HepG2 (cell line): ENCODE data around the gene ZNF764. TPM values are rescaled to one million over a fixed set of nuclear protein-coding genes. Genes with fewer than 3 reads are reported as not detected.

Experiments
- ATAC-seq: fragments of 200-7000 bp; cut with Tn5 transposase; 3 replicates; pipeline ENCODE4 v1.9.1; 2020; ENCODE audit warnings: mild to moderate bottlenecking, moderate library complexity
- BruUV-seq: library from RNA; stranded (reverse); fragments of 400-500 nt; replicated peaks from 2 replicates; lab custom pipeline; 2021; lab: Mats Ljungman, UMichigan
- CTCF ChIA-PET: fragments of 300-600 bp; formaldehyde crosslinking; extraction: SDS; loops from one replicate; lab custom pipeline; 2021; ENCODE audit warnings: low total read pairs, inconsistent platforms, low intra/inter-chr PET ratio; lab: Yijun Ruan, JAX
- POLR2A ChIA-PET: fragments of 350-600 bp; sonication (Branson Sonifier 250); formaldehyde crosslinking; loops from one replicate; lab custom pipeline; 2020; ENCODE audit warnings: antibody characterized with exemption, inconsistent platforms; lab: Yijun Ruan, JAX
- DNase-seq: peaks from one replicate; pipeline ENCODE4 v3.0.0-alpha.2; 2015; ENCODE audit warnings: low spot score
- FAIRE-seq: peaks from 3 replicates; lab custom pipeline; 2011; peaks lifted over from hg19 to GRCh38; lab: Jason Lieb, UNC
- H2AFZ ChIP-seq: one replicate; pipeline ENCODE4 v1.6.1; 2011; ENCODE audit warnings: low read length, inconsistent platforms
- H3K27ac ChIP-seq: fragments of 300-600 bp; 3 replicates; pipeline ENCODE4 v1.8.0; 2011; ENCODE audit warnings: mixed run types, mild to moderate bottlenecking, mixed read lengths, low read length, inconsistent platforms; ENCODE audit not compliant: insufficient read depth; ENCODE audit errors: extremely low read length
- H3K27me3 ChIP-seq, 2 experiments: fragments of 200-600 bp in 1 of 2; 2 replicates in 1 of 2; 3 replicates in 1 of 2; pipeline versions ENCODE4 v1.6.0 to v1.8.0; 2011; ENCODE audit warnings: low read length in 2 of 2, mild to moderate bottlenecking in 2 of 2, moderate library complexity in 2 of 2, inconsistent platforms in 1 of 2; ENCODE audit not compliant: insufficient read depth in 2 of 2, control insufficient read depth in 1 of 2
- H3K36me3 ChIP-seq, 2 experiments: fragments of 200-600 bp in 1 of 2; replicated peaks in 1 of 2; 2 replicates in 1 of 2; 3 replicates in 1 of 2; pipeline versions ENCODE4 v1.5.1 to v1.8.0; 2011; ENCODE audit warnings: low read length in 2 of 2, inconsistent platforms in 1 of 2; ENCODE audit not compliant: insufficient read depth in 2 of 2, control insufficient read depth in 1 of 2
- H3K4me1 ChIP-seq: 2 replicates; pipeline ENCODE4 v1.5.1; 2012; ENCODE audit warnings: low read length, inconsistent platforms; ENCODE audit not compliant: insufficient read depth
- H3K4me2 ChIP-seq: 2 replicates; pipeline ENCODE4 v1.6.0; 2011; ENCODE audit warnings: low read depth, low read length, inconsistent platforms
- H3K4me3 ChIP-seq, 3 experiments: fragments of 200-600 bp in 1 of 3; sonication (generic), shearing (Covaris generic) in 1 of 3; replicated peaks in 1 of 3; 2 replicates each; pipeline ENCODE4 v1.5.1; 2011 to 2016; ENCODE audit warnings: low read length in 3 of 3, inconsistent platforms in 2 of 3, low read depth in 2 of 3, mild to moderate bottlenecking in 2 of 3, control low read depth in 1 of 3, mixed read lengths in 1 of 3; ENCODE audit not compliant: insufficient read depth in 1 of 3
- H3K79me2 ChIP-seq: one replicate; pipeline ENCODE4 v1.6.1; 2011; ENCODE audit warnings: low read length, inconsistent platforms; ENCODE audit not compliant: insufficient read depth
- H3K9ac ChIP-seq: 2 replicates; pipeline ENCODE4 v1.6.0; 2011; ENCODE audit warnings: mild to moderate bottlenecking, low read depth, low read length, inconsistent platforms; ENCODE audit not compliant: insufficient read depth
- H3K9me3 ChIP-seq: 2 replicates; pipeline ENCODE4 v1.5.1; 2012; ENCODE audit warnings: mild to moderate bottlenecking, low read length
- H4K20me1 ChIP-seq: 2 replicates; pipeline ENCODE4 v1.6.0; 2011; ENCODE audit warnings: inconsistent platforms, mild to moderate bottlenecking, low read length, moderate library complexity; ENCODE audit not compliant: insufficient read depth
- CEBPB ChIP-seq: IDR thresholded peaks from 2 replicates; pipeline ENCODE4 v1.6.1; 2011; ENCODE audit warnings: low read depth, low read length, improper control_type of control experiment, borderline replicate concordance
- FOSL2 ChIP-seq: sonication (generic); formaldehyde crosslinking; IDR thresholded peaks from 2 replicates; pipeline ENCODE4 v1.4.0; 2020; ENCODE audit warnings: missing genetic modification reagents
- HIVEP1 ChIP-seq: sonication (generic); formaldehyde crosslinking; IDR thresholded peaks from 2 replicates; pipeline ENCODE4 v1.4.0; 2020; ENCODE audit warnings: mild to moderate bottlenecking, missing genetic modification reagents
- NFATC3 ChIP-seq: sonication (generic); formaldehyde crosslinking; IDR thresholded peaks from 2 replicates; pipeline ENCODE4 v1.5.1; 2020; ENCODE audit warnings: mild to moderate bottlenecking, missing genetic modification reagents
- RELA ChIP-seq: sonication (generic); formaldehyde crosslinking; IDR thresholded peaks from 2 replicates; pipeline ENCODE4 v1.4.0; 2020; ENCODE audit warnings: missing genetic modification reagents
- SP2 ChIP-seq: sonication (generic); formaldehyde crosslinking; IDR thresholded peaks from 2 replicates; pipeline ENCODE4 v1.5.1; 2020; ENCODE audit warnings: mild to moderate bottlenecking, missing genetic modification reagents
- SRSF1 ChIP-seq: fragments of 200-400 bp; formaldehyde crosslinking; optimal IDR thresholded peaks from 2 replicates; pipeline ENCODE3; 2017; ENCODE audit warnings: mild to moderate bottlenecking, low read depth, low read length, moderate library complexity
- TCF7 ChIP-seq: sonication (generic); IDR thresholded peaks from 2 replicates; pipeline ENCODE4 v1.6.1; 2016; ENCODE audit warnings: antibody characterized with exemption, low read depth
- ZFP62 ChIP-seq: sonication (generic); formaldehyde crosslinking; IDR thresholded peaks from 2 replicates; pipeline ENCODE4 v1.4.0; 2020; ENCODE audit warnings: missing genetic modification reagents
- ZNF24 ChIP-seq: fragments of 450-650 bp; IDR thresholded peaks from 2 replicates; pipeline ENCODE4 v1.6.1; 2017; ENCODE audit warnings: antibody characterized with exemption, mild to moderate bottlenecking
- ZNF253 ChIP-seq: sonication (generic); formaldehyde crosslinking; IDR thresholded peaks from 2 replicates; pipeline ENCODE4 v1.8.0; 2022; ENCODE audit warnings: mild to moderate bottlenecking, missing genetic modification reagents, borderline replicate concordance
- ZNF547 ChIP-seq: sonication (generic); formaldehyde crosslinking; IDR thresholded peaks from 2 replicates; pipeline ENCODE4 v1.5.1; 2020; ENCODE audit warnings: mild to moderate bottlenecking, missing genetic modification reagents
- ZNF563 ChIP-seq: sonication (generic); formaldehyde crosslinking; IDR thresholded peaks from 2 replicates; pipeline ENCODE4 v1.8.0; 2022; ENCODE audit warnings: mild to moderate bottlenecking, moderate library complexity, missing genetic modification reagents
- WGBS: methylation state at CpG from one replicate; pipeline ENCODE4 v1.1.6; 2017; ENCODE audit warnings: low lambda C conversion rate; 5-methylcytosine and 5-hydroxymethylcytosine counted together
- in situ Hi-C: cut with HindIII; loops from 2 replicates; pipeline ENCODE4 v1.10.0; 2017; ENCODE audit warnings: low pct_unique_long_range_greater_than_20kb; ENCODE audit not compliant: extremely low pct_ligation_motif_present
- intact Hi-C: fragments of 100-400 bp; cut with micrococcal nuclease; formaldehyde crosslinking; loops from one replicate; pipeline ENCODE4 v1.10.0; 2022; ENCODE audit not compliant: unreplicated experiment
- polyA plus RNA-seq, 8 experiments: library from polyadenylated mRNA; depleted of rRNA in 3 of 8; stranded (reverse) in 7 of 8; unstranded in 1 of 8; fragments of >200 nt; fragmentation: Illumina TruSeq in 4 of 8; extraction: Trizol in 4 of 8; gene quantifications; 2 replicates each; pipeline versions ENCODE4 v1.2.1 to v1.2.3, GENCODE V29; 2011 to 2016; ENCODE audit warnings: low read depth in 4 of 8, missing spikeins in 1 of 8, mixed read lengths in 1 of 8; ENCODE audit not compliant: insufficient read depth in 1 of 8
- total RNA-seq, 5 experiments: library from RNA; depleted of rRNA; stranded (reverse); fragments of >200 nt; fragmentation: Illumina TruSeq; extraction: Trizol; gene quantifications; 2 replicates each; pipeline ENCODE4 v1.2.3, GENCODE V29; 2016; ENCODE audit warnings: low read depth in 1 of 5
- TF ChIP-seq, protein P1 (sequence below), 2 experiments: sonication (generic) in 1 of 2; formaldehyde crosslinking in 1 of 2; IDR thresholded peaks; 2 replicates each; pipeline versions ENCODE4 v1.4.0 to v1.6.1; 2018 to 2020; ENCODE audit warnings: missing genetic modification reagents in 2 of 2, borderline replicate concordance in 1 of 2, low read depth in 1 of 2, mild to moderate bottlenecking in 1 of 2, missing biosample characterization in 1 of 2
- TF ChIP-seq, protein P2 (sequence below): IDR thresholded peaks from 2 replicates; pipeline ENCODE4 v1.6.1; 2016; ENCODE audit warnings: low read depth, control low read depth

Gene ZNF764
- total and polyA plus RNA-seq, 2 of the 13 experiments (the other 11 are each of a cell fraction or from before 2014, with no cell fraction given), result 4.1 to 9.1 TPM

DNA sequence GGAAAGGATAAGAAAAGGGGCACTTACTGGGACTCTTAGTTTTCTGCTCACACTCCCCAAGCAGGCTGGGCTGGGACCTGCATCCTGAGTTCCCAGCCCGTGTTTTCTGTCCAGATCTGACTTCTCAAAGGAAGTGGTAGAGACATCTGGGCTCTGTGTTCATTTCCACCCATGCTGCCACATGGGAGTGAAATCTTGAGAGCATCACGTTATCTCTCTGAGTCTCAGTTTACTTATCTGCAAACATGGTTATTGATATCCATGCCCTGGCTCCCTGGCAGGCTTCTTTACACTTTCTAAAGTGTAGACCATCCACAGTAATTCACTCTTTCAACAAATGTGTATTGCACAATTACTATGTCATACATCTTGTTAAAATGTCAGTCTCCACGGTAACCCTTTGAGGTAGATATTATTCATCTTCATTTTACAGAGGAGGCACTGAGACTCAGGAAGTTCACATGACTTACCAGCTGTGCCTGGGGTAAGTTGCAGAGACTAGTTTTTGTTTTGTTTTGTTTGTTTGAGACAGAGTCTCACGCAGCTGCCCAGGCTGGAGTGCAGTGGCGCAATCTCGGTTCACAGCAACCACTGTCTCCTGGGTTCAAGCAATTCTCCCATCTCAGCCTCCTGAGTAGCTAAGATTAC is 9.9 kb upstream of the ZNF764 start (continued):
- TF ChIP-seq TCF7, result 0 out of 2 replicates have a peak, but pooled peaks have one; percentile 8
- TF ChIP-seq NFATC3, result no peak
- 0 out of 2 replicates have a peak, but pooled peaks have one; percentile 8 for TF ChIP-seq FOSL2

DNA sequence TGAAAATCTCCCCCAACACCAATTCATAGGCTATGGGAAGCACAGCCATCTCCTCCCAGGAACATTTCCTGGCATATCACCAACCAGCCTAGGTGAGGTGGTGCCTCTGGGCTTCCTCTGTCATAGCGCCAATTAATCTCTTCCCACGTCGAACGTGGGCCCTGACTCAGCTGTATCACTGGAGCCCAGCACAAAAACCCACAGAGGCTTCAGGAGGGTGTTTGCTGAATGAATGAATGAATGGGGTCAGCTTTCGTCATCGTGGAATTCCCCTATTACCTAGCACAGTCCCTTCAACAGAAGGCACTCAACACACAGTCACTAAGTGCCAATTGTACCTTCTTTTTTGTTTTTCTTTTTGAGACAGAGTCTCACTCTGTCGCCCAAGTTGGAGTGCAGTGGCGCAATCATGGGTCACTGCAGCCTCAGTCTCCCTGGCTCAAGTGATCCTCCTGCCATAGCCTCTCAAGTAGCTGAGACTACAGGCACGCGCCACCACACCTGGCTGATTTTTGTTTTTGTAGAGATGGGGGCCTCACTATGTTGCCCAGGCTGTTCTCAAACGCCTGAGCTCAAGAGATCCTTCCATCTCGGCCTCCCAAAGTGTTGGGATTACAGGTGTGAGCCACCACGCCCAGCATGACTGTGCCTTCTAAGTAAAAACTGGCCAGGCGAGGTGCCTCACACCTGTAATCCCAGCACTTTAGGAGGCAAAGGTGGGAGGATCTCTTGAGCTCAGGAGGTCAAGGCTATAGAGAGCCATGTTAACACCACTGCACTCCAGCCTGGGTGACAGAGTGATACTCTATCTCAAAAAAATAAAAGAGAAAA is 9.2 kb upstream of the ZNF764 start:
- FAIRE-seq (peak; percentile 26), ATAC-seq (no peak), DNase-seq (no peak)
- Histone ChIP-seq H3K4me2 (peak overlapping the region; percentile 37; the same call in 1 of the 2 replicates), H3K27me3 (no peaks in the 10 kb centered on the region), H3K9ac (no peak overlapping the region), H3K4me3 (no peak overlapping the region), H3K27ac (no peak overlapping the region), H3K79me2 (peaks cover 2% of the 10 kb centered on the region), H3K4me1 (peaks cover 49% of the 10 kb centered on the region), H2AFZ (no peak overlapping the region), H3K9me3 (no peaks in the 10 kb centered on the region), H4K20me1 (no peaks in the 10 kb centered on the region), H3K36me3 (no peaks in the 10 kb centered on the region)
- in situ Hi-C loops (no loop called here), intact Hi-C loops (loop anchor here (1.0 kb wide), 1 partner anchor 28 kb away; no protein-coding TSS in a partner anchor)
- BruUV-seq, result no TSS peak
- ChIA-PET POLR2A (interaction anchor here (1.0 to 3.9 kb wide), 7 partner anchors 10 to 122 kb away, joined by 3 to 36 read pairs (median 5); partner anchors contain the start of genes SEPHS2, ZNF689, ZNF747 and ZNF764), CTCF (no interaction called here)
- 41% methylated on average over 14 of the region's 14 CpGs for WGBS
- TF ChIP-seq HIVEP1 (peak; percentile 51; the same call in 1 of the 2 replicates), ZNF547 (0 out of 2 replicates have a peak, but pooled peaks have one; percentile 35), RELA (CRISPR knock-in tag) (peak; percentile 98), SRSF1 (no peak), ZNF563 (CRISPR knock-in tag) (peak; percentile 39; the same call in 1 of the 2 replicates), ZNF253 (CRISPR knock-in tag) (no peak), ZFP62 (CRISPR knock-in tag) (no peak), ZNF24 (peak; percentile 77; the same call in 1 of the 2 replicates), SP2 (CRISPR knock-in tag) (no peak), CEBPB (peak; percentile 0; the same call in 1 of the 2 replicates)
- TF ChIP-seq, protein P1, sequence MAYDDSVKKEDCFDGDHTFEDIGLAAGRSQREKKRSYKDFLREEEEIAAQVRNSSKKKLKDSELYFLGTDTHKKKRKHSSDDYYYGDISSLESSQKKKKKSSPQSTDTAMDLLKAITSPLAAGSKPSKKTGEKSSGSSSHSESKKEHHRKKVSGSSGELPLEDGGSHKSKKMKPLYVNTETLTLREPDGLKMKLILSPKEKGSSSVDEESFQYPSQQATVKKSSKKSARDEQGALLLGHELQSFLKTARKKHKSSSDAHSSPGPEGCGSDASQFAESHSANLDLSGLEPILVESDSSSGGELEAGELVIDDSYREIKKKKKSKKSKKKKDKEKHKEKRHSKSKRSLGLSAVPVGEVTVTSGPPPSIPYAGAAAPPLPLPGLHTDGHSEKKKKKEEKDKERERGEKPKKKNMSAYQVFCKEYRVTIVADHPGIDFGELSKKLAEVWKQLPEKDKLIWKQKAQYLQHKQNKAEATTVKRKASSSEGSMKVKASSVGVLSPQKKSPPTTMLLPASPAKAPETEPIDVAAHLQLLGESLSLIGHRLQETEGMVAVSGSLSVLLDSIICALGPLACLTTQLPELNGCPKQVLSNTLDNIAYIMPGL (CRISPR knock-in tag; IDR thresholded peaks at IDR 0.05; ENCODE audit: borderline replicate concordance in 1 of 2, low read depth in 1 of 2), result no peak
- TF ChIP-seq, protein P2, sequence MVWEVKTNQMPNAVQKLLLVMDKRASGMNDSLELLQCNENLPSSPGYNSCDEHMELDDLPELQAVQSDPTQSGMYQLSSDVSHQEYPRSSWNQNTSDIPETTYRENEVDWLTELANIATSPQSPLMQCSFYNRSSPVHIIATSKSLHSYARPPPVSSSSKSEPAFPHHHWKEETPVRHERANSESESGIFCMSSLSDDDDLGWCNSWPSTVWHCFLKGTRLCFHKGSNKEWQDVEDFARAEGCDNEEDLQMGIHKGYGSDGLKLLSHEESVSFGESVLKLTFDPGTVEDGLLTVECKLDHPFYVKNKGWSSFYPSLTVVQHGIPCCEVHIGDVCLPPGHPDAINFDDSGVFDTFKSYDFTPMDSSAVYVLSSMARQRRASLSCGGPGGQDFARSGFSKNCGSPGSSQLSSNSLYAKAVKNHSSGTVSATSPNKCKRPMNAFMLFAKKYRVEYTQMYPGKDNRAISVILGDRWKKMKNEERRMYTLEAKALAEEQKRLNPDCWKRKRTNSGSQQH (CRISPR knock-in tag), result no peak
